ENCODE data around the gene RREB1. TPM values are rescaled to one million over a fixed set of nuclear protein-coding genes. Genes with fewer than 3 reads are reported as not detected.

RREB1 gene
- total RNA-seq, 1 donor from 2014 or later, result 1.6 TPM

- FAIRE-seq (no peak), DNase-seq (ENCODE audit: low spot score in 2 of 2) (no peak)
Observed at GRCh38 chr6:7098993-7099392, 8.8 kb upstream of the RREB1 start.

- no peak for DNase-seq (ENCODE audit: low spot score in 2 of 2)
- no peak for FAIRE-seq
Observed at GRCh38 chr6:7100072-7100752, 7.5 kb upstream of the RREB1 start.

- FAIRE-seq, result no peak
Observed at GRCh38 chr6:7100753-7101081, 7.0 kb upstream of the RREB1 start.

GRCh38 chr6:7101290-7101689, 6.5 kb upstream of the RREB1 start:
- DNase-seq (ENCODE audit: low spot score in 2 of 2) (no peak), FAIRE-seq (no peak)

More at GRCh38 chr6:7100753-7101081, 7.0 kb upstream of the RREB1 start:
- DNase-seq (ENCODE audit: low spot score in 2 of 2), result no peak

- DNase-seq (ENCODE audit: low spot score in 2 of 2) (no peak), FAIRE-seq (no peak)
Observed at GRCh38 chr6:7104752-7105151, 3.0 kb upstream of the RREB1 start.

- DNase-seq (ENCODE audit: low spot score in 2 of 2), result no peak
- no peak for FAIRE-seq
Observed at GRCh38 chr6:7106215-7106751, 1.5 kb upstream of the RREB1 start.

- no peak for FAIRE-seq
- peak; percentile 34 to 37 for DNase-seq (ENCODE audit: low spot score in 2 of 2)
Observed at GRCh38 chr6:7106752-7107577, 796 bp upstream of the RREB1 start.

- DNase-seq (ENCODE audit: low spot score in 2 of 2) (peak; percentile 47 to 65), FAIRE-seq (no peak)
Observed at GRCh38 chr6:7108196-7108963, 619 bp downstream of the RREB1 start.

- FAIRE-seq (no peak), DNase-seq (ENCODE audit: low spot score in 2 of 2) (peak; percentile 46 to 63)
Observed at GRCh38 chr6:7108964-7109836, 1.4 kb downstream of the RREB1 start.

- FAIRE-seq (no peak), DNase-seq (ENCODE audit: low spot score in 2 of 2) (no peak)
Observed at GRCh38 chr6:7110092-7110792, 2.5 kb downstream of the RREB1 start.

- DNase-seq (ENCODE audit: low spot score in 2 of 2), result no peak
- no peak for FAIRE-seq
Observed at GRCh38 chr6:7111095-7111690, 3.4 kb downstream of the RREB1 start.

- no peak for FAIRE-seq
- no peak for DNase-seq (ENCODE audit: low spot score in 2 of 2)
Observed at GRCh38 chr6:7112171-7112570, 4.4 kb downstream of the RREB1 start.

GRCh38 chr6:7112741-7113313, 5.1 kb downstream of the RREB1 start:
- FAIRE-seq (no peak), DNase-seq (ENCODE audit: low spot score in 2 of 2) (no peak)

GRCh38 chr6:7114744-7115458, 7.1 kb downstream of the RREB1 start:
- DNase-seq (ENCODE audit: low spot score in 2 of 2) (no peak), FAIRE-seq (no peak)

- no peak for DNase-seq (ENCODE audit: low spot score in 2 of 2)
- FAIRE-seq, result no peak
Observed at GRCh38 chr6:7115543-7116231, 7.9 kb downstream of the RREB1 start.

GRCh38 chr6:7119272-7119801, 11.6 kb downstream of the RREB1 start:
- DNase-seq (ENCODE audit: low spot score in 2 of 2) (no peak), FAIRE-seq (no peak)

GRCh38 chr6:7121700-7122241, 14.0 kb downstream of the RREB1 start:
- no peak for DNase-seq (ENCODE audit: low spot score in 2 of 2)

More at GRCh38 chr6:7121700-7122241, 14.0 kb downstream of the RREB1 start:
- no peak for FAIRE-seq
